Measurements from ENCODE around the gene NHLRC2.
A peak's percentile ranks its signal among the peaks of the same experiment; 100 is the strongest.
"Not testable (repeated sequence)": the region's sequence is repeated elsewhere in the genome, so short reads cannot be mapped to it uniquely, and the experiment has no call there.

NHLRC2 gene

DNA sequence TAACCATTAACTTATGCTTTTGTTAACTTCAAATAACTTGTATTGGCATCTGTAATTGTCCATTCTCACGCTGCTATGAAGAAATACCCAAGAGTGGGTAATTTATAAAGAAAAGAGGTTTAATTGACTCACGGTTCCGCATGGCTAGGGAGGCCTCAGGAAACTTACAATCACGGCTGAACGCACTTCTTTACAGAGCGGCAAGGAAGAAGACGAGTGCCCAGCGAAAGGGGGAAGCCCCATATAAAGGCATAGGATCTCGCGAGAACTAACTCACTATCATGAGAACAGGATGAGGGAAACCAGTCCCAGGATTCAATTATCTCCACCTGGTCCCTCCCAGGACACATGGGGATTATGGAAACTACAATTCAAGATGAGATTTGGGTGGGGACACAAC is 25.9 kb upstream of the NHLRC2 start:
- not testable (repeated sequence) for H3K4me1 ChIP-seq (ENCODE audit: control insufficient read depth, insufficient read depth, low read length); H3K36me3 ChIP-seq (ENCODE audit: control insufficient read depth, insufficient read depth, low read length); H3K27me3 ChIP-seq (ENCODE audit: control insufficient read depth, insufficient read depth, low read length, poor library complexity, severe bottlenecking); H3K27ac ChIP-seq (ENCODE audit: insufficient read depth, low read depth, low read length, poor library complexity, severe bottlenecking); H3K4me3 ChIP-seq (ENCODE audit: insufficient read depth, low read depth, low read length); H3K9me3 ChIP-seq (ENCODE audit: control insufficient read depth, low read length)
- WGBS, 2 experiments = 89 to 92% methylated on average over 10 of the region's 10 CpGs

GRCh38 chr10:113842171-113842570 is 12.3 kb upstream of the NHLRC2 start:
- Histone ChIP-seq H3K4me3 (ENCODE audit: insufficient read depth, low read depth, low read length) (no peak overlapping the region), H3K27me3 (ENCODE audit: control insufficient read depth, insufficient read depth, low read length, poor library complexity, severe bottlenecking) (no peaks in the 10 kb centered on the region), H3K4me1 (ENCODE audit: control insufficient read depth, insufficient read depth, low read length) (no peaks in the 10 kb centered on the region), H3K9me3 (ENCODE audit: control insufficient read depth, low read length) (no peaks in the 10 kb centered on the region), H3K36me3 (ENCODE audit: control insufficient read depth, insufficient read depth, low read length) (peaks cover 13% of the 10 kb centered on the region), H3K27ac (ENCODE audit: insufficient read depth, low read depth, low read length, poor library complexity, severe bottlenecking) (no peak overlapping the region)
- 89 to 90% methylated on average over 1 of the region's 1 CpG for WGBS, 2 experiments

DNA sequence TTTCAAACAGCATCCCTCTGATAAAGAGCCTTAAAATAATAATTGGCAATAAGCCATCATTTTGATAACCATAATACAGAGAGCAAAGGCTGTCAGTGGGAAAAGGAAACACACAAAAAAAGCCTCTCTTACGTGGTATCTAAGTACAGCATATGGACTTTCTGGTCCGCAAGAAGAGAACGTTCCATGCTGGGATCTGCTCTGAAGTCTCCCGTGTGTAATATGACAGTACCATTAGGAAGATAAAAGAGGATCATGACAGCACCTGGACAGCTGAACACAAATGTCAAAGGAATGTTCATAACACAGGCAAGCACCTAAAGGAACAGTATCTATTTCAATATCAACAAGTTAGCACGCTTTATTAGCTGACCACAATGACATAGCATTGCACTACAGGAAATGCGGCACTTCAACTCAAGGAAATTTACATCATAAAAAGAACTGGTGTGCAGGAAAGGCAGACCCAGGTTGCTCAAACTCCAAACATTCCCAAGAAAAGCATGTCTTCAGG is 10.4 kb upstream of the NHLRC2 start:
- H3K4me1 ChIP-seq (ENCODE audit: control insufficient read depth, insufficient read depth, low read length) = no peaks in the 10 kb centered on the region
- peaks cover 13% of the 10 kb centered on the region for H3K36me3 ChIP-seq (ENCODE audit: control insufficient read depth, insufficient read depth, low read length)
- no peak overlapping the region for H3K27ac ChIP-seq (ENCODE audit: insufficient read depth, low read depth, low read length, poor library complexity, severe bottlenecking)
- H3K9me3 ChIP-seq (ENCODE audit: control insufficient read depth, low read length) = no peaks in the 10 kb centered on the region
- 93 to 96% methylated on average over 6 of the region's 6 CpGs for WGBS, 2 experiments
- no peaks in the 10 kb centered on the region for H3K27me3 ChIP-seq (ENCODE audit: control insufficient read depth, insufficient read depth, low read length, poor library complexity, severe bottlenecking)
- H3K4me3 ChIP-seq (ENCODE audit: insufficient read depth, low read depth, low read length) = no peak overlapping the region

- Histone ChIP-seq H3K27ac (ENCODE audit: insufficient read depth, low read depth, low read length, poor library complexity, severe bottlenecking) (no peak overlapping the region), H3K4me3 (ENCODE audit: insufficient read depth, low read depth, low read length) (no peak overlapping the region), H3K36me3 (ENCODE audit: control insufficient read depth, insufficient read depth, low read length) (peaks cover 13% of the 10 kb centered on the region), H3K9me3 (ENCODE audit: control insufficient read depth, low read length) (no peaks in the 10 kb centered on the region), H3K27me3 (ENCODE audit: control insufficient read depth, insufficient read depth, low read length, poor library complexity, severe bottlenecking) (no peaks in the 10 kb centered on the region), H3K4me1 (ENCODE audit: control insufficient read depth, insufficient read depth, low read length) (no peaks in the 10 kb centered on the region)
- WGBS, 2 experiments = 98 to 100% methylated on average over 2 of the region's 2 CpGs
Observed at GRCh38 chr10:113846036-113846435, 8.4 kb upstream of the NHLRC2 start.

GRCh38 chr10:113849140-113849803 is 5.2 kb upstream of the NHLRC2 start:
- no peaks in the 10 kb centered on the region for H3K27me3 ChIP-seq (ENCODE audit: control insufficient read depth, insufficient read depth, low read length, poor library complexity, severe bottlenecking)
- no peaks in the 10 kb centered on the region for H3K9me3 ChIP-seq (ENCODE audit: control insufficient read depth, low read length)
- peaks cover 6% of the 10 kb centered on the region for H3K36me3 ChIP-seq (ENCODE audit: control insufficient read depth, insufficient read depth, low read length)
- no peak overlapping the region for H3K27ac ChIP-seq (ENCODE audit: insufficient read depth, low read depth, low read length, poor library complexity, severe bottlenecking)
- H3K4me1 ChIP-seq (ENCODE audit: control insufficient read depth, insufficient read depth, low read length) = peaks cover 9% of the 10 kb centered on the region
- H3K4me3 ChIP-seq (ENCODE audit: insufficient read depth, low read depth, low read length) = no peak overlapping the region
- 93 to 96% methylated on average over 4 to 5 of the region's 5 CpGs for WGBS, 2 experiments

DNA sequence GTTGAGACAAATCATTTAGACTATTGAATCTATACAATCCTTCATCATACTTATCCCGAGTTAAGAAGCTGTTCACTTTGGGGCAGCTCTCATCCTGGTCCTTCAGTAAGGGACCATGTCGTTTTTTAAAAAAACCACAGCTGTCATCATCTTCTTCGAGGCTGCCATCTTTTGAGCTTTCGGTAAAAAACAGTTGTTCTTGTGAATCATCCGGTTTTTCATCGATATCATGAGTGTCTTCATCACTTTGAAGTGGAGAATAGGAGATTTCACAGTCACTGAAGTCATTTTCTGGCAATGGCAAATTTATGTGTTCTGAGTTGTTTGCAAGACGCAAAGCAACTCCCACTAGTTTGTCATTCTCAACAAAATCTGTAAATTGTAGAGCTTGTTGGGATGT is 4.5 kb upstream of the NHLRC2 start:
- H3K27ac ChIP-seq (ENCODE audit: insufficient read depth, low read depth, low read length, poor library complexity, severe bottlenecking) = no peak overlapping the region
- H3K4me1 ChIP-seq (ENCODE audit: control insufficient read depth, insufficient read depth, low read length) = peaks cover 9% of the 10 kb centered on the region
- no peak overlapping the region for H3K4me3 ChIP-seq (ENCODE audit: insufficient read depth, low read depth, low read length)
- H3K27me3 ChIP-seq (ENCODE audit: control insufficient read depth, insufficient read depth, low read length, poor library complexity, severe bottlenecking) = no peaks in the 10 kb centered on the region
- H3K36me3 ChIP-seq (ENCODE audit: control insufficient read depth, insufficient read depth, low read length) = peaks cover 5% of the 10 kb centered on the region
- no peaks in the 10 kb centered on the region for H3K9me3 ChIP-seq (ENCODE audit: control insufficient read depth, low read length)
- 94 to 97% methylated on average over 7 of the region's 7 CpGs for WGBS, 2 experiments

GRCh38 chr10:113853578-113854012 is 866 bp upstream of the NHLRC2 start:
- no peaks in the 10 kb centered on the region for H3K9me3 ChIP-seq (ENCODE audit: control insufficient read depth, low read length)
- peaks cover 9% of the 10 kb centered on the region for H3K4me1 ChIP-seq (ENCODE audit: control insufficient read depth, insufficient read depth, low read length)
- H3K27me3 ChIP-seq (ENCODE audit: control insufficient read depth, insufficient read depth, low read length, poor library complexity, severe bottlenecking) = no peaks in the 10 kb centered on the region
- 61 to 63% methylated on average over 10 of the region's 10 CpGs for WGBS, 2 experiments
- H3K4me3 ChIP-seq (ENCODE audit: insufficient read depth, low read depth, low read length) = peak overlapping the region; percentile 93
- no peak overlapping the region for H3K27ac ChIP-seq (ENCODE audit: insufficient read depth, low read depth, low read length, poor library complexity, severe bottlenecking)
- H3K36me3 ChIP-seq (ENCODE audit: control insufficient read depth, insufficient read depth, low read length) = peaks cover 2% of the 10 kb centered on the region

GRCh38 chr10:113854761-113855588 is 514 bp downstream of the NHLRC2 start:
- Histone ChIP-seq H3K36me3 (ENCODE audit: control insufficient read depth, insufficient read depth, low read length) (peaks cover 13% of the 10 kb centered on the region), H3K27me3 (ENCODE audit: control insufficient read depth, insufficient read depth, low read length, poor library complexity, severe bottlenecking) (no peaks in the 10 kb centered on the region), H3K4me1 (ENCODE audit: control insufficient read depth, insufficient read depth, low read length) (peaks cover 9% of the 10 kb centered on the region), H3K27ac (ENCODE audit: insufficient read depth, low read depth, low read length, poor library complexity, severe bottlenecking) (peak overlapping the region; percentile 86), H3K9me3 (ENCODE audit: control insufficient read depth, low read length) (no peaks in the 10 kb centered on the region), H3K4me3 (ENCODE audit: insufficient read depth, low read depth, low read length) (peak overlapping the region; percentile 93)
- 1% methylated on average over 62 of the region's 62 CpGs for WGBS, 2 experiments

DNA sequence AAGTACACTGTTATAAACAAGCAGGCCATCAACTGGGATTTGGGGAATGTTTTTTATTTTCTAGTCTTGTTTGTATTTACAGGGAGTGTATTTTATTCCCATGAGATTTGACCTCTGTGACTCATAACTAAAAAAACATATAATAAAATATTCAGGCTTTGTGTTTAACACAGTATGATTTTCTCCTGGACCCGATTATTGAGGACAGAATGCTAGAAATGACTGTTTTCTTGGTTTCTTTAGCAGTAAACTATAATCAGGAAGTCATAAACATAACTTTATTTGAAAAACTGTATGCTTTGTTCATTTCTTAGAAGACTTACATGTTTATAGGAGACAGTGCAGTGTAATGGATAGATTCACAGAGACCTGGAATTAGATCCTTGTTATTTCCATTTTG is 2.1 kb downstream of the NHLRC2 start:
- WGBS, 2 experiments = no CpG with 5 or more reads among the region's 1 CpG
- H3K27me3 ChIP-seq (ENCODE audit: control insufficient read depth, insufficient read depth, low read length, poor library complexity, severe bottlenecking) = no peaks in the 10 kb centered on the region
- H3K36me3 ChIP-seq (ENCODE audit: control insufficient read depth, insufficient read depth, low read length) = peaks cover 24% of the 10 kb centered on the region
- H3K4me1 ChIP-seq (ENCODE audit: control insufficient read depth, insufficient read depth, low read length) = peaks cover 9% of the 10 kb centered on the region
- no peaks in the 10 kb centered on the region for H3K9me3 ChIP-seq (ENCODE audit: control insufficient read depth, low read length)
- H3K4me3 ChIP-seq (ENCODE audit: insufficient read depth, low read depth, low read length) = peak overlapping the region; percentile 5
- H3K27ac ChIP-seq (ENCODE audit: insufficient read depth, low read depth, low read length, poor library complexity, severe bottlenecking) = no peak overlapping the region

- Histone ChIP-seq H3K9me3 (ENCODE audit: control insufficient read depth, low read length) (no peaks in the 10 kb centered on the region), H3K36me3 (ENCODE audit: control insufficient read depth, insufficient read depth, low read length) (peaks cover 24% of the 10 kb centered on the region), H3K4me1 (ENCODE audit: control insufficient read depth, insufficient read depth, low read length) (peaks cover 9% of the 10 kb centered on the region), H3K27ac (ENCODE audit: insufficient read depth, low read depth, low read length, poor library complexity, severe bottlenecking) (no peak overlapping the region), H3K27me3 (ENCODE audit: control insufficient read depth, insufficient read depth, low read length, poor library complexity, severe bottlenecking) (no peaks in the 10 kb centered on the region), H3K4me3 (ENCODE audit: insufficient read depth, low read depth, low read length) (no peak overlapping the region)
Observed at GRCh38 chr10:113857210-113857609, 2.7 kb downstream of the NHLRC2 start.

All from ectodermal cell (in vitro differentiated cells).